Uterus (tissue), 4 donors: ENCODE data around the gene ZC3H12D. TPM values are rescaled to one million over a fixed set of nuclear protein-coding genes. Genes with fewer than 3 reads are reported as not detected.

Source experiments
- DNase-seq, 2 donors: peaks; one replicate each; pipeline ENCODE4 v3.0.0-alpha.2; 2019 to 2020
- H3K27ac ChIP-seq, 2 donors: fragments of 200-600 bp; sonication (generic); 1 replicate in 1 of 2; 2 replicates in 1 of 2; pipeline ENCODE4 v1.5.1; 2016 to 2018
- H3K27me3 ChIP-seq, 2 donors: fragments of 200-600 bp; sonication (generic); one replicate each; pipeline ENCODE4 v1.5.1; 2018 to 2019; ENCODE audit warnings: control low read depth in 1 of 2
- H3K36me3 ChIP-seq, 2 donors: fragments of 200-600 bp; sonication (generic); one replicate each; pipeline ENCODE4 v1.5.1; 2019; ENCODE audit warnings: control low read depth in 1 of 2
- H3K4me1 ChIP-seq, 2 donors: fragments of 200-600 bp; sonication (generic); one replicate each; pipeline ENCODE4 v1.5.1; 2018 to 2019; ENCODE audit warnings: control low read depth in 1 of 2
- H3K4me3 ChIP-seq, 2 donors: fragments of 200-600 bp; sonication (generic); 1 replicate in 1 of 2; 2 replicates in 1 of 2; pipeline ENCODE4 v1.5.1; 2018 to 2019; ENCODE audit warnings: mild to moderate bottlenecking in 1 of 2
- H3K9me3 ChIP-seq, 2 donors: fragments of 200-600 bp; sonication (generic); one replicate each; pipeline ENCODE4 v1.5.1; 2019; ENCODE audit warnings: control low read depth in 1 of 2
- POLR2A ChIP-seq, 2 donors: fragments of 450-650 bp; IDR thresholded peaks; one replicate each; pipeline ENCODE4 v1.6.1; 2016; ENCODE audit warnings: antibody characterized with exemption in 2 of 2, mild to moderate bottlenecking in 1 of 2, moderate library complexity in 1 of 2
- intact Hi-C: fragments of 100-400 bp; cut with DNase I; formaldehyde crosslinking; loops from one replicate; pipeline ENCODE4 v1.15.1; 2023; ENCODE audit warnings: low total_unique reads
- small RNA-seq: library from RNA; depleted of rRNA; stranded (forward); fragments of <200 nt; gene quantifications from one replicate; pipeline ENCODE3, GENCODE V24; 2016
- total RNA-seq, 4 donors: library from RNA; depleted of rRNA in 3 of 4; stranded (reverse); fragments of >200 nt in 3 of 4; gene quantifications; one replicate each; pipeline versions ENCODE4 v1.1.0 to v1.2.4, GENCODE V29; 2014 to 2023
- TF ChIP-seq, protein P1 (sequence below), 4 experiments: fragments of 200-600 bp in 2 of 4; fragments of 450-650 bp in 2 of 4; sonication (generic) in 2 of 4; IDR thresholded peaks; one replicate each; pipeline ENCODE4 v1.5.1; 2016 to 2019; ENCODE audit warnings: antibody characterized with exemption in 4 of 4, mild to moderate bottlenecking in 2 of 4, moderate library complexity in 1 of 4
- donor health status: DM: yes; HTN: yes; CAD: no.

ZC3H12D gene
- total RNA-seq, 4 donors from 2014 or later = 0.26 to 1.7 (median 0.40) TPM; not detected in 1

- H3K9me3 ChIP-seq = no peaks in the 10 kb centered on the region
- H3K4me3 ChIP-seq = no peak overlapping the region
- no peak for DNase-seq
- H3K36me3 ChIP-seq = no peaks in the 10 kb centered on the region
- no peaks in the 10 kb centered on the region for H3K27me3 ChIP-seq
- no peak for TF ChIP-seq POLR2A (IDR thresholded peaks at IDR 0.05)
- TF ChIP-seq, protein P1, sequence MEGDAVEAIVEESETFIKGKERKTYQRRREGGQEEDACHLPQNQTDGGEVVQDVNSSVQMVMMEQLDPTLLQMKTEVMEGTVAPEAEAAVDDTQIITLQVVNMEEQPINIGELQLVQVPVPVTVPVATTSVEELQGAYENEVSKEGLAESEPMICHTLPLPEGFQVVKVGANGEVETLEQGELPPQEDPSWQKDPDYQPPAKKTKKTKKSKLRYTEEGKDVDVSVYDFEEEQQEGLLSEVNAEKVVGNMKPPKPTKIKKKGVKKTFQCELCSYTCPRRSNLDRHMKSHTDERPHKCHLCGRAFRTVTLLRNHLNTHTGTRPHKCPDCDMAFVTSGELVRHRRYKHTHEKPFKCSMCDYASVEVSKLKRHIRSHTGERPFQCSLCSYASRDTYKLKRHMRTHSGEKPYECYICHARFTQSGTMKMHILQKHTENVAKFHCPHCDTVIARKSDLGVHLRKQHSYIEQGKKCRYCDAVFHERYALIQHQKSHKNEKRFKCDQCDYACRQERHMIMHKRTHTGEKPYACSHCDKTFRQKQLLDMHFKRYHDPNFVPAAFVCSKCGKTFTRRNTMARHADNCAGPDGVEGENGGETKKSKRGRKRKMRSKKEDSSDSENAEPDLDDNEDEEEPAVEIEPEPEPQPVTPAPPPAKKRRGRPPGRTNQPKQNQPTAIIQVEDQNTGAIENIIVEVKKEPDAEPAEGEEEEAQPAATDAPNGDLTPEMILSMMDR (IDR thresholded peaks at IDR 0.05) = no peak
- H3K27ac ChIP-seq = no peak overlapping the region
- no peaks in the 10 kb centered on the region for H3K4me1 ChIP-seq
- intact Hi-C loops = no loop called here
Measured at GRCh38 chr6:149397384-149397783, 87.4 kb downstream of the ZC3H12D start.

Small RNAs within 50 kb of the gene (small RNA-seq; reads per million reads assigned to genes)
- gene RNU7-3P = not detected

Other genes starting within 250 kb of the ZC3H12D start
- 10 to 100 TPM; 24.1 to 93.6 (median 51.7) TPM for gene TAB2, start 167.3 kb downstream of the ZC3H12D start, total RNA-seq
- gene SUMO4, start 84.8 kb downstream of the ZC3H12D start, total RNA-seq = 10 to 100 TPM in 1 of 4 donors, 1 to 10 TPM in 2, not detected in 1; 1.2 to 15.3 (median 5.9) TPM
- 10 to 100 TPM; 10.2 to 57.2 (median 43.2) TPM for gene PPIL4, start 61.0 kb upstream of the ZC3H12D start, total RNA-seq
- 10 to 100 TPM; 16.1 to 83.7 (median 75.3) TPM for gene GINM1, start 81.4 kb upstream of the ZC3H12D start, total RNA-seq
- 10 to 100 TPM; 15.6 to 80.2 (median 32.3) TPM for gene KATNA1, start 163.7 kb upstream of the ZC3H12D start, total RNA-seq
- 10 to 100 TPM in 3 of 4 donors, 1 to 10 TPM in 1; 8.5 to 45.4 (median 27.4) TPM for gene LATS1, start 233.1 kb upstream of the ZC3H12D start, total RNA-seq